GM23338 (cell line): ENCODE data around the gene MAIP1. TPM values are rescaled to one million over a fixed set of nuclear protein-coding genes. Genes with fewer than 3 reads are reported as not detected.

ENCODE experiments used
- ATAC-seq: fragments of 200-7000 bp; cut with Tn5 transposase; 3 replicates; pipeline ENCODE4 v1.9.1; 2020
- DNase-seq: peaks from one replicate; pipeline ENCODE4 v3.0.0-alpha.2; 2015; ENCODE audit warnings: low spot score
- H2AFZ ChIP-seq: fragments of 200-600 bp; sonication (generic); 2 replicates; pipeline ENCODE4 v1.8.0; 2016; ENCODE audit warnings: antibody characterized with exemption, mild to moderate bottlenecking, moderate library complexity
- H3F3A ChIP-seq: fragments of 200-600 bp; sonication (generic); replicated peaks from 2 replicates; pipeline ENCODE4 v1.8.0; 2017; ENCODE audit warnings: antibody characterized with exemption, mixed run types, low read depth
- H3K27ac ChIP-seq: fragments of 200-600 bp; sonication (generic); 2 replicates; pipeline ENCODE4 v1.6.1; 2016; ENCODE audit warnings: low read depth
- H3K27me3 ChIP-seq: fragments of 200-600 bp; sonication (generic); 2 replicates; pipeline ENCODE4 v1.8.0; 2016; ENCODE audit warnings: mild to moderate bottlenecking, mixed run types, moderate library complexity; ENCODE audit not compliant: insufficient read depth
- H3K36me3 ChIP-seq: fragments of 200-600 bp; sonication (generic); 2 replicates; pipeline ENCODE4 v1.8.0; 2016; ENCODE audit warnings: mild to moderate bottlenecking; ENCODE audit not compliant: insufficient read depth
- H3K4me1 ChIP-seq: fragments of 200-600 bp; sonication (generic); 2 replicates; pipeline ENCODE4 v1.8.0; 2016; ENCODE audit warnings: mild to moderate bottlenecking, moderate library complexity; ENCODE audit not compliant: insufficient read depth
- H3K4me2 ChIP-seq: fragments of 200-600 bp; sonication (generic); 2 replicates; pipeline ENCODE4 v1.7.1; 2017; ENCODE audit warnings: mixed run types
- H3K4me3 ChIP-seq: fragments of 200-600 bp; sonication (generic); 2 replicates; pipeline ENCODE4 v1.6.1; 2016; ENCODE audit warnings: mixed run types
- H3K79me2 ChIP-seq: fragments of 200-600 bp; sonication (generic); replicated peaks from 2 replicates; pipeline ENCODE4 v1.8.0; 2017; ENCODE audit warnings: mild to moderate bottlenecking; ENCODE audit not compliant: insufficient read depth
- H3K9me2 ChIP-seq: fragments of 200-600 bp; sonication (generic); 2 replicates; pipeline ENCODE4 v1.8.0; 2017; ENCODE audit not compliant: insufficient read depth
- H4K20me1 ChIP-seq: fragments of 200-600 bp; sonication (generic); replicated peaks from 2 replicates; pipeline ENCODE4 v1.8.0; 2017; ENCODE audit warnings: mild to moderate bottlenecking; ENCODE audit not compliant: insufficient read depth
- H3K27ac Mint-ChIP-seq: 2 replicates; pipeline ENCODE4 v1.8.0; 2020; ENCODE audit warnings: inconsistent platforms, mild to moderate bottlenecking, moderate library complexity, mixed read lengths
- H3K27me3 Mint-ChIP-seq: 3 replicates; pipeline ENCODE4 v1.8.0; 2022; ENCODE audit warnings: low read depth, mild to moderate bottlenecking, moderate library complexity, mixed read lengths, inconsistent platforms; ENCODE audit not compliant: insufficient read depth, poor library complexity
- H3K36me3 Mint-ChIP-seq: 3 replicates; pipeline ENCODE4 v1.8.0; 2021; ENCODE audit warnings: low read depth, mild to moderate bottlenecking, inconsistent platforms, moderate library complexity, mixed read lengths
- H3K4me1 Mint-ChIP-seq: 3 replicates; pipeline ENCODE4 v1.8.0; 2020; ENCODE audit warnings: mild to moderate bottlenecking, inconsistent platforms, mixed read lengths
- H3K4me3 Mint-ChIP-seq: 3 replicates; pipeline ENCODE4 v1.8.0; 2021; ENCODE audit warnings: moderate library complexity, mild to moderate bottlenecking, inconsistent platforms, mixed read lengths
- H3K9me3 Mint-ChIP-seq: 3 replicates; pipeline ENCODE4 v1.8.0; 2020; ENCODE audit warnings: moderate library complexity, mild to moderate bottlenecking, inconsistent platforms, mixed read lengths
- CTCF ChIP-seq, 2 experiments: fragments of 200-600 bp in 1 of 2; sonication (generic) in 1 of 2; conservative IDR thresholded peaks; 2 replicates each; pipeline versions ENCODE4 v1.5.1 to v1.6.1; 2016 to 2017; ENCODE audit warnings: antibody characterized with exemption in 2 of 2, low read depth in 2 of 2, mild to moderate bottlenecking in 2 of 2, moderate library complexity in 1 of 2
- ETS1 ChIP-seq: IDR thresholded peaks from 2 replicates; pipeline ENCODE4 v1.6.1; 2016; ENCODE audit warnings: antibody characterized with exemption
- EZH2phosphoT487 ChIP-seq: fragments of 200-600 bp; sonication (generic); IDR thresholded peaks from one replicate; pipeline ENCODE4 v1.8.1; 2018; ENCODE audit warnings: antibody characterized with exemption; ENCODE audit not compliant: unreplicated experiment
- STAT1 ChIP-seq: IDR thresholded peaks from one replicate; pipeline ENCODE4 v1.6.1; 2016; ENCODE audit warnings: antibody characterized with exemption; ENCODE audit not compliant: unreplicated experiment
- ZNF114 ChIP-seq: fragments of 250-450 bp; sonication (Bioruptor Pico); IDR thresholded peaks from 2 replicates; pipeline ENCODE4 v1.5.0; 2020; ENCODE audit warnings: mild to moderate bottlenecking, moderate library complexity
- polyA plus RNA-seq: library from polyadenylated mRNA; unstranded; fragments of >200 nt; fragmentation: Nextera tagmentation; extraction: Ambion mirVana; gene quantifications from 2 replicates; pipeline ENCODE4 v1.2.1, GENCODE V29; 2016
- total RNA-seq: library from RNA; depleted of rRNA; stranded (reverse); fragments of >200 nt; shearing (Covaris generic); gene quantifications from 2 replicates; pipeline ENCODE4 v1.2.3, GENCODE V29; 2014
- TF ChIP-seq, protein P1 (sequence below): IDR thresholded peaks from one replicate; pipeline ENCODE4 v1.6.1; 2018; ENCODE audit warnings: antibody characterized with exemption; ENCODE audit not compliant: unreplicated experiment
- TF ChIP-seq, protein P2 (sequence below): fragments of 250-450 bp; sonication (Bioruptor Pico); IDR thresholded peaks from 2 replicates; pipeline ENCODE4 v1.5.0; 2020; ENCODE audit warnings: mild to moderate bottlenecking, moderate library complexity

The MAIP1 gene
- total and polyA plus RNA-seq, 2 experiments from 2014 or later, result 36.0 to 41.9 TPM

DNA sequence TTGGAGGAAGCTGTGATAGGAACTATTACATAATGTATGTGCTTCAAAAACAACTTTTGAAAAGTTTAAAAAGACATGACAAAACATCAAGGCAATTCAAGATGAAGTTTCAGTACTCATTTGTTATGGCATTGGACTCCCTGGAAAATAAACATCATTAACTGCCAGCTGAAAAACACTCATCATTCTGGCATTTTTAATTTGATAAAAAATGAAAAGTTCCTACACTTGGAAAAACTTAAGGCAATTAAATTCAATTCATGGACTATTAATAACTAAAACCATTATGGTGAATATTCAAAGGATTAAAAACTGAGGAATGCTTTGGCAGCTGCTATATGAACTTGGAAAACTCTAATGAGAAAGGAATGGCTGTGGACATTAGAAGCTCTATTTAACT lies 8.5 kb upstream of the MAIP1 start:
- Histone ChIP-seq H3K27me3 (no peaks in the 10 kb centered on the region), H3K4me2 (no peak overlapping the region), H3K4me1 (no peaks in the 10 kb centered on the region), H2AFZ (no peak overlapping the region), H3K9me2 (no peaks in the 10 kb centered on the region), H3K27ac (no peak overlapping the region), H3K4me3 (no peak overlapping the region), H3K36me3 (peaks cover 22% of the 10 kb centered on the region), H3K79me2 (peaks cover 61% of the 10 kb centered on the region), H4K20me1 (peaks cover 9% of the 10 kb centered on the region), H3F3A (no peaks in the 10 kb centered on the region)
- Mint-ChIP-seq H3K36me3 (peaks cover 59% of the 10 kb centered on the region), H3K27me3 (no peaks in the 10 kb centered on the region), H3K4me1 (peaks cover 2% of the 10 kb centered on the region; the same call in 1 of the 3 replicates), H3K27ac (no peak overlapping the region), H3K4me3 (no peak overlapping the region), H3K9me3 (no peaks in the 10 kb centered on the region)
- ATAC-seq (no peak), DNase-seq (no peak)
- no peak for TF ChIP-seq ETS1

DNA sequence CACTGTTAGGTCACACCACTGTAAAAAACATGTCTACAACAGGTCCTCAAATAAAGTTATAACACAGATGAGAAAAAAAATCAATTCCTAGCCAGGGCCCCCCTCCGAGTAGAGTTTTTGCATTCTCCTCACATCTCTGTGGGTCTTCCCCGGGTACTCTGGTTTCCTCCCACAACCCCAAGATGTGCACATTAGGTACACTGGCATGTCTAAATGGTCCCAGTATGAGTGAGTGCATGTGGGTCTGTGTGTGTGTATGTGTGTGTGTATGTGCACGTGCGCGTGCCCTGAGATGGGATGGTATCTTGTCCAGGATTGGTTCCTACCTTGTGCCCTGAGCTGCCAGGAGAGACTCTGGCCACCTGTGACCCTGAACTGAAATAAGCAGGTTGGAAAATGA lies 5.0 kb upstream of the MAIP1 start:
- Histone ChIP-seq H4K20me1 (peaks cover 9% of the 10 kb centered on the region), H3K4me3 (no peak overlapping the region), H3F3A (no peaks in the 10 kb centered on the region), H3K27me3 (no peaks in the 10 kb centered on the region), H3K27ac (no peak overlapping the region), H3K36me3 (peaks cover 6% of the 10 kb centered on the region), H2AFZ (no peak overlapping the region), H3K9me2 (no peaks in the 10 kb centered on the region), H3K4me1 (peaks cover 6% of the 10 kb centered on the region), H3K79me2 (peaks cover 77% of the 10 kb centered on the region), H3K4me2 (no peak overlapping the region)
- Mint-ChIP-seq H3K27me3 (peaks cover 8% of the 10 kb centered on the region), H3K36me3 (peaks cover 45% of the 10 kb centered on the region), H3K4me3 (no peak overlapping the region), H3K27ac (no peak overlapping the region; the same call in 1 of the 2 replicates), H3K4me1 (peaks cover 12% of the 10 kb centered on the region; the same call in 2 of the 3 replicates), H3K9me3 (no peaks in the 10 kb centered on the region)
- DNase-seq, result no peak
- no peak for ATAC-seq
- TF ChIP-seq, protein P1, sequence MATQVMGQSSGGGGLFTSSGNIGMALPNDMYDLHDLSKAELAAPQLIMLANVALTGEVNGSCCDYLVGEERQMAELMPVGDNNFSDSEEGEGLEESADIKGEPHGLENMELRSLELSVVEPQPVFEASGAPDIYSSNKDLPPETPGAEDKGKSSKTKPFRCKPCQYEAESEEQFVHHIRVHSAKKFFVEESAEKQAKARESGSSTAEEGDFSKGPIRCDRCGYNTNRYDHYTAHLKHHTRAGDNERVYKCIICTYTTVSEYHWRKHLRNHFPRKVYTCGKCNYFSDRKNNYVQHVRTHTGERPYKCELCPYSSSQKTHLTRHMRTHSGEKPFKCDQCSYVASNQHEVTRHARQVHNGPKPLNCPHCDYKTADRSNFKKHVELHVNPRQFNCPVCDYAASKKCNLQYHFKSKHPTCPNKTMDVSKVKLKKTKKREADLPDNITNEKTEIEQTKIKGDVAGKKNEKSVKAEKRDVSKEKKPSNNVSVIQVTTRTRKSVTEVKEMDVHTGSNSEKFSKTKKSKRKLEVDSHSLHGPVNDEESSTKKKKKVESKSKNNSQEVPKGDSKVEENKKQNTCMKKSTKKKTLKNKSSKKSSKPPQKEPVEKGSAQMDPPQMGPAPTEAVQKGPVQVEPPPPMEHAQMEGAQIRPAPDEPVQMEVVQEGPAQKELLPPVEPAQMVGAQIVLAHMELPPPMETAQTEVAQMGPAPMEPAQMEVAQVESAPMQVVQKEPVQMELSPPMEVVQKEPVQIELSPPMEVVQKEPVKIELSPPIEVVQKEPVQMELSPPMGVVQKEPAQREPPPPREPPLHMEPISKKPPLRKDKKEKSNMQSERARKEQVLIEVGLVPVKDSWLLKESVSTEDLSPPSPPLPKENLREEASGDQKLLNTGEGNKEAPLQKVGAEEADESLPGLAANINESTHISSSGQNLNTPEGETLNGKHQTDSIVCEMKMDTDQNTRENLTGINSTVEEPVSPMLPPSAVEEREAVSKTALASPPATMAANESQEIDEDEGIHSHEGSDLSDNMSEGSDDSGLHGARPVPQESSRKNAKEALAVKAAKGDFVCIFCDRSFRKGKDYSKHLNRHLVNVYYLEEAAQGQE, result no peak
- TF ChIP-seq ETS1, result no peak
- TF ChIP-seq CTCF (conservative IDR thresholded peaks at IDR 0.05; ENCODE audit: low read depth in 2 of 2), result no peak
- TF ChIP-seq EZH2phosphoT487, result no peak
- TF ChIP-seq STAT1, result no peak
- TF ChIP-seq ZNF114 (CRISPR knock-in tag), result no peak
- TF ChIP-seq, protein P2, sequence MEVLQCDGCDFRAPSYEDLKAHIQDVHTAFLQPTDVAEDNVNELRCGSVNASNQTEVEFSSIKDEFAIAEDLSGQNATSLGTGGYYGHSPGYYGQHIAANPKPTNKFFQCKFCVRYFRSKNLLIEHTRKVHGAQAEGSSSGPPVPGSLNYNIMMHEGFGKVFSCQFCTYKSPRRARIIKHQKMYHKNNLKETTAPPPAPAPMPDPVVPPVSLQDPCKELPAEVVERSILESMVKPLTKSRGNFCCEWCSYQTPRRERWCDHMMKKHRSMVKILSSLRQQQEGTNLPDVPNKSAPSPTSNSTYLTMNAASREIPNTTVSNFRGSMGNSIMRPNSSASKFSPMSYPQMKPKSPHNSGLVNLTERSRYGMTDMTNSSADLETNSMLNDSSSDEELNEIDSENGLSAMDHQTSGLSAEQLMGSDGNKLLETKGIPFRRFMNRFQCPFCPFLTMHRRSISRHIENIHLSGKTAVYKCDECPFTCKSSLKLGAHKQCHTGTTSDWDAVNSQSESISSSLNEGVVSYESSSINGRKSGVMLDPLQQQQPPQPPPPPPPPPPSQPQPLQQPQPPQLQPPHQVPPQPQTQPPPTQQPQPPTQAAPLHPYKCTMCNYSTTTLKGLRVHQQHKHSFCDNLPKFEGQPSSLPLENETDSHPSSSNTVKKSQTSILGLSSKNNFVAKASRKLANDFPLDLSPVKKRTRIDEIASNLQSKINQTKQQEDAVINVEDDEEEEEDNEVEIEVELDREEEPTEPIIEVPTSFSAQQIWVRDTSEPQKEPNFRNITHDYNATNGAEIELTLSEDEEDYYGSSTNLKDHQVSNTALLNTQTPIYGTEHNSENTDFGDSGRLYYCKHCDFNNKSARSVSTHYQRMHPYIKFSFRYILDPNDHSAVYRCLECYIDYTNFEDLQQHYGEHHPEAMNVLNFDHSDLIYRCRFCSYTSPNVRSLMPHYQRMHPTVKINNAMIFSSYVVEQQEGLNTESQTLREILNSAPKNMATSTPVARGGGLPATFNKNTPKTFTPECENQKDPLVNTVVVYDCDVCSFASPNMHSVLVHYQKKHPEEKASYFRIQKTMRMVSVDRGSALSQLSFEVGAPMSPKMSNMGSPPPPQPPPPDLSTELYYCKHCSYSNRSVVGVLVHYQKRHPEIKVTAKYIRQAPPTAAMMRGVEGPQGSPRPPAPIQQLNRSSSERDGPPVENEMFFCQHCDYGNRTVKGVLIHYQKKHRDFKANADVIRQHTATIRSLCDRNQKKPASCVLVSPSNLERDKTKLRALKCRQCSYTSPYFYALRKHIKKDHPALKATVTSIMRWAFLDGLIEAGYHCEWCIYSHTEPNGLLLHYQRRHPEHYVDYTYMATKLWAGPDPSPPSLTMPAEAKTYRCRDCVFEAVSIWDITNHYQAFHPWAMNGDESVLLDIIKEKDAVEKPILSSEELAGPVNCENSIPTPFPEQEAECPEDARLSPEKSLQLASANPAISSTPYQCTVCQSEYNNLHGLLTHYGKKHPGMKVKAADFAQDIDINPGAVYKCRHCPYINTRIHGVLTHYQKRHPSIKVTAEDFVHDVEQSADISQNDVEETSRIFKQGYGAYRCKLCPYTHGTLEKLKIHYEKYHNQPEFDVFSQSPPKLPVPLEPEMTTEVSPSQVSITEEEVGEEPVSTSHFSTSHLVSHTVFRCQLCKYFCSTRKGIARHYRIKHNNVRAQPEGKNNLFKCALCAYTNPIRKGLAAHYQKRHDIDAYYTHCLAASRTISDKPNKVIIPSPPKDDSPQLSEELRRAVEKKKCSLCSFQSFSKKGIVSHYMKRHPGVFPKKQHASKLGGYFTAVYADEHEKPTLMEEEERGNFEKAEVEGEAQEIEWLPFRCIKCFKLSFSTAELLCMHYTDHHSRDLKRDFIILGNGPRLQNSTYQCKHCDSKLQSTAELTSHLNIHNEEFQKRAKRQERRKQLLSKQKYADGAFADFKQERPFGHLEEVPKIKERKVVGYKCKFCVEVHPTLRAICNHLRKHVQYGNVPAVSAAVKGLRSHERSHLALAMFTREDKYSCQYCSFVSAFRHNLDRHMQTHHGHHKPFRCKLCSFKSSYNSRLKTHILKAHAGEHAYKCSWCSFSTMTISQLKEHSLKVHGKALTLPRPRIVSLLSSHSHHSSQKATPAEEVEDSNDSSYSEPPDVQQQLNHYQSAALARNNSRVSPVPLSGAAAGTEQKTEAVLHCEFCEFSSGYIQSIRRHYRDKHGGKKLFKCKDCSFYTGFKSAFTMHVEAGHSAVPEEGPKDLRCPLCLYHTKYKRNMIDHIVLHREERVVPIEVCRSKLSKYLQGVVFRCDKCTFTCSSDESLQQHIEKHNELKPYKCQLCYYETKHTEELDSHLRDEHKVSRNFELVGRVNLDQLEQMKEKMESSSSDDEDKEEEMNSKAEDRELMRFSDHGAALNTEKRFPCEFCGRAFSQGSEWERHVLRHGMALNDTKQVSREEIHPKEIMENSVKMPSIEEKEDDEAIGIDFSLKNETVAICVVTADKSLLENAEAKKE (CRISPR knock-in tag), result no peak
